Measurements from ENCODE around the gene H19. TPM values are rescaled to one million over a fixed set of nuclear protein-coding genes. Genes with fewer than 3 reads are reported as not detected.

Gene H19
- total RNA-seq (2014; rRNA removed; shearing (Covaris generic)), result 0.81 TPM in 1 of 2 replicates, not detected in the other

- DNase-seq (ENCODE audit: low spot score), result no peak
These were observed at the start of gene H19 for GRCh38 chr11:1997755-1998154. TSS of gene H19 (minus strand) at chr11:1997842.

GRCh38 chr11:2041963-2042362, 44.3 kb upstream of the H19 start:
- no peak for DNase-seq (ENCODE audit: low spot score)

- DNase-seq (ENCODE audit: low spot score), result no peak
These were observed 43.5 kb upstream of the H19 start for GRCh38 chr11:2041153-2041552.

GRCh38 chr11:2039198-2039759, 41.6 kb upstream of the H19 start:
- DNase-seq (ENCODE audit: low spot score), result no peak

GRCh38 chr11:2036863-2037486, 39.3 kb upstream of the H19 start:
- no peak for DNase-seq (ENCODE audit: low spot score)

GRCh38 chr11:2035382-2035781, 37.7 kb upstream of the H19 start:
- DNase-seq (ENCODE audit: low spot score), result no peak

GRCh38 chr11:2031058-2031457, 33.4 kb upstream of the H19 start:
- DNase-seq (ENCODE audit: low spot score), result no peak

- DNase-seq (ENCODE audit: low spot score), result no peak
These were observed 30.1 kb upstream of the H19 start for GRCh38 chr11:2027708-2028107.

- no peak for DNase-seq (ENCODE audit: low spot score)
These were observed 17.4 kb upstream of the H19 start for GRCh38 chr11:2015025-2015424.

- no peak for DNase-seq (ENCODE audit: low spot score)
These were observed 14.8 kb upstream of the H19 start for GRCh38 chr11:2012440-2012839.

GRCh38 chr11:2004466-2004865, 6.8 kb upstream of the H19 start:
- DNase-seq (ENCODE audit: low spot score), result no peak

- no peak for DNase-seq (ENCODE audit: low spot score)
These were observed 5.2 kb upstream of the H19 start for GRCh38 chr11:2002807-2003206.

GRCh38 chr11:2002042-2002776, 4.6 kb upstream of the H19 start:
- no peak for DNase-seq (ENCODE audit: low spot score)

GRCh38 chr11:1998861-1999260, 1.2 kb upstream of the H19 start:
- DNase-seq (ENCODE audit: low spot score), result no peak

- no peak for DNase-seq (ENCODE audit: low spot score)
These were observed 648 bp upstream of the H19 start for GRCh38 chr11:1998290-1998689.

- DNase-seq (ENCODE audit: low spot score), result no peak
These were observed 3.5 kb downstream of the H19 start for GRCh38 chr11:1994121-1994520.

GRCh38 chr11:1992111-1992510, 5.5 kb downstream of the H19 start:
- DNase-seq (ENCODE audit: low spot score), result no peak

- DNase-seq (ENCODE audit: low spot score), result no peak
These were observed 6.6 kb downstream of the H19 start for GRCh38 chr11:1990872-1991578.

- DNase-seq (ENCODE audit: low spot score), result no peak
These were observed 7.7 kb downstream of the H19 start for GRCh38 chr11:1989953-1990352.

- DNase-seq (ENCODE audit: low spot score), result no peak
These were observed 8.8 kb downstream of the H19 start for GRCh38 chr11:1988667-1989317.

- no peak for DNase-seq (ENCODE audit: low spot score)
These were observed 9.5 kb downstream of the H19 start for GRCh38 chr11:1988174-1988573.

GRCh38 chr11:1987024-1987423, 10.6 kb downstream of the H19 start:
- DNase-seq (ENCODE audit: low spot score), result no peak

All from HT-29 (cell line).